OCI-LY7 (cell line): ENCODE results near the gene INPP4A. TPM values are rescaled to one million over a fixed set of nuclear protein-coding genes. Genes with fewer than 3 reads are reported as not detected.
A peak's percentile ranks its signal among the peaks of the same experiment; 100 is the strongest.

ENCODE experiments used
- BruUV-seq: library from RNA; stranded (reverse); fragments of 400-500 nt; replicated peaks from 2 replicates; lab custom pipeline; 2021; lab: Mats Ljungman, UMichigan
- CTCF ChIA-PET: fragments of 300-600 bp; sonication (Branson Sonifier 250); formaldehyde crosslinking; loops from one replicate; lab custom pipeline; 2022; ENCODE audit warnings: antibody characterized with exemption; ENCODE audit not compliant: unreplicated experiment; lab: Charles Lee
- POLR2A ChIA-PET: fragments of 300-600 bp; sonication (Branson Sonifier 250); formaldehyde crosslinking; loops from one replicate; lab custom pipeline; 2022; ENCODE audit warnings: antibody characterized with exemption; lab: Charles Lee
- DNase-seq: peaks from one replicate; pipeline ENCODE4 v3.0.0-alpha.2; 2015; ENCODE audit warnings: low spot score
- H2AFZ ChIP-seq: fragments of 200-600 bp; sonication (generic), shearing (Covaris generic); 2 replicates; pipeline ENCODE4 v1.6.1; 2014; ENCODE audit warnings: mild to moderate bottlenecking, antibody characterized with exemption, low read length, moderate library complexity
- H3K27ac ChIP-seq: fragments of 200-600 bp; sonication (generic); 2 replicates; pipeline ENCODE4 v1.5.1; 2014; ENCODE audit warnings: mixed run types, low read depth, mild to moderate bottlenecking, moderate library complexity, low read length, inconsistent platforms; ENCODE audit not compliant: poor library complexity, severe bottlenecking
- H3K36me3 ChIP-seq: fragments of 200-600 bp; sonication (generic); 2 replicates; pipeline ENCODE4 v1.6.1; 2014; ENCODE audit warnings: mild to moderate bottlenecking, antibody characterized with exemption, low read length, moderate library complexity, mixed read lengths; ENCODE audit not compliant: insufficient read depth
- H3K4me1 ChIP-seq: fragments of 200-600 bp; sonication (generic); 2 replicates; pipeline ENCODE4 v1.5.1; 2014; ENCODE audit warnings: mild to moderate bottlenecking, low read length; ENCODE audit not compliant: insufficient read depth, poor library complexity, severe bottlenecking
- H3K4me2 ChIP-seq: fragments of 200-600 bp; sonication (generic); 2 replicates; pipeline ENCODE4 v1.6.1; 2014; ENCODE audit warnings: mild to moderate bottlenecking, low read length
- H3K4me3 ChIP-seq: fragments of 200-600 bp; sonication (generic); 2 replicates; pipeline ENCODE4 v1.5.1; 2014; ENCODE audit warnings: mild to moderate bottlenecking, low read depth, low read length; ENCODE audit not compliant: poor library complexity, severe bottlenecking
- H3K79me2 ChIP-seq: fragments of 200-600 bp; sonication (generic); 2 replicates; pipeline ENCODE4 v1.6.1; 2016; ENCODE audit warnings: low read depth, mild to moderate bottlenecking, low read length, moderate library complexity, mixed read lengths; ENCODE audit not compliant: insufficient read depth
- H3K9me2 ChIP-seq: fragments of 200-600 bp; sonication (generic); 2 replicates; pipeline ENCODE4 v1.6.1; 2016; ENCODE audit warnings: mild to moderate bottlenecking, low read length, mixed read lengths; ENCODE audit not compliant: insufficient read depth
- H3K9me3 ChIP-seq: fragments of 200-600 bp; sonication (generic); 2 replicates; pipeline ENCODE4 v1.6.1; 2014; ENCODE audit warnings: mild to moderate bottlenecking, mixed run types, low read length, mixed read lengths
- H4K20me1 ChIP-seq: fragments of 200-600 bp; sonication (generic); 2 replicates; pipeline ENCODE4 v1.6.1; 2014; ENCODE audit warnings: mild to moderate bottlenecking, antibody characterized with exemption, low read length, moderate library complexity, mixed read lengths; ENCODE audit not compliant: insufficient read depth
- EZH2phosphoT487 ChIP-seq: fragments of 200-600 bp; sonication (generic); IDR thresholded peaks from 2 replicates; pipeline ENCODE4 v1.6.1; 2018; ENCODE audit warnings: low read depth, borderline replicate concordance, mild to moderate bottlenecking, mixed run types, antibody characterized with exemption, low read length, moderate library complexity, mixed read lengths
- intact Hi-C: fragments of 100-400 bp; cut with micrococcal nuclease; formaldehyde crosslinking; loops from one replicate; pipeline ENCODE4 v1.10.0; 2022; ENCODE audit not compliant: unreplicated experiment
- total RNA-seq, 2 experiments: library from RNA; depleted of rRNA in 1 of 2; stranded (reverse); fragments of >200 nt in 1 of 2; shearing (Covaris generic) in 1 of 2; gene quantifications; 2 replicates each; pipeline ENCODE4 v1.2.3, GENCODE V29; 2014 to 2022
- TF ChIP-seq, protein P1 (sequence below): fragments of 200-600 bp; sonication (generic); conservative IDR thresholded peaks from 2 replicates; pipeline ENCODE4 v1.5.1; 2014; ENCODE audit warnings: mild to moderate bottlenecking, antibody characterized with exemption, low read length, moderate library complexity, mixed read lengths

INPP4A gene
- total RNA-seq, 2 experiments from 2014 or later = 28.5 to 28.6 TPM

DNA sequence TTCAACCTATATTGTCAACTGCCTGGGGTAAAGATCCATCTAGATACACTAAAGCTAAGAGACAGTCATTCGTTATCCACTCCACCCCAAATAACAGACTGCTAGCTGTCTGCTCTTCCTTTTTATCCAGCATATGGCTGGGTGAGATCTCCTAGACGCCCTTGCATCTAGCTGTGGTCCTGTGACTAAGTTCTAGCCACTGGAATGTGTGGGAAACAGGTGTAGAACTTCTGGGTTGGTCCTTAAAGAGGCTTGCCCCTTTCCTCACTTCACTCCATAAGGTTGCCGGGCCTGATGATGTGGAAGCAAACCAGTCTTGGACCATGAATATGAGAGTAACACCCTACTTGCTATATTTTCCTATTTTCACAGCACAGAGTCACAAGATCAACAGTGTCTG is 160.4 kb downstream of the INPP4A start:
- POLR2A ChIA-PET = no interaction called here
- no peak overlapping the region for H2AFZ ChIP-seq
- TF ChIP-seq EZH2phosphoT487 = no peak
- TF ChIP-seq, protein P1, sequence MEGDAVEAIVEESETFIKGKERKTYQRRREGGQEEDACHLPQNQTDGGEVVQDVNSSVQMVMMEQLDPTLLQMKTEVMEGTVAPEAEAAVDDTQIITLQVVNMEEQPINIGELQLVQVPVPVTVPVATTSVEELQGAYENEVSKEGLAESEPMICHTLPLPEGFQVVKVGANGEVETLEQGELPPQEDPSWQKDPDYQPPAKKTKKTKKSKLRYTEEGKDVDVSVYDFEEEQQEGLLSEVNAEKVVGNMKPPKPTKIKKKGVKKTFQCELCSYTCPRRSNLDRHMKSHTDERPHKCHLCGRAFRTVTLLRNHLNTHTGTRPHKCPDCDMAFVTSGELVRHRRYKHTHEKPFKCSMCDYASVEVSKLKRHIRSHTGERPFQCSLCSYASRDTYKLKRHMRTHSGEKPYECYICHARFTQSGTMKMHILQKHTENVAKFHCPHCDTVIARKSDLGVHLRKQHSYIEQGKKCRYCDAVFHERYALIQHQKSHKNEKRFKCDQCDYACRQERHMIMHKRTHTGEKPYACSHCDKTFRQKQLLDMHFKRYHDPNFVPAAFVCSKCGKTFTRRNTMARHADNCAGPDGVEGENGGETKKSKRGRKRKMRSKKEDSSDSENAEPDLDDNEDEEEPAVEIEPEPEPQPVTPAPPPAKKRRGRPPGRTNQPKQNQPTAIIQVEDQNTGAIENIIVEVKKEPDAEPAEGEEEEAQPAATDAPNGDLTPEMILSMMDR = no peak

DNA sequence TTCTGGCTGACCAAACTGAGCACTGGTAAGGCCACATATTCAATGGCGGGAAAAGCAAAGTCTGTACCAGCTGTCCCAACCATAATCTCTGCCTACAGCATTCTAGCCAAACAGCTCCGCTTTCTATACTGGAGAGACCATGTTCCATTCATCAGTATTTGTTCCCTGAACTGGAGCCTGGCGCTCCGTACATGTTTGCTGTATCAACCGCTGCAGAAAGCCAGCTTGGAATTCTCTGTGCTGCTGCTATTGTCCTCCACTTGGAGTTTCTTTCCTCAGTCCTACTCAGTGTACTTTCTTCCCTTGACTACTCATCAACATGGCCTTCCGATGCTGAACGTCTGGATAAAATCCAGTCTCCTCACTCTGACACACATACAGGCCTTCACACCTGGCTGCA is 161.8 kb downstream of the INPP4A start:
- H3K9me3 ChIP-seq = no peaks in the 10 kb centered on the region
- H3K27ac ChIP-seq = no peak overlapping the region
- ChIA-PET CTCF (no interaction called here), POLR2A (interaction anchor here (0.5 kb wide), 1 partner anchor 446 kb away, joined by 3 read pairs; no protein-coding TSS in a partner anchor)
- no peaks in the 10 kb centered on the region for H4K20me1 ChIP-seq
- peaks cover 23% of the 10 kb centered on the region; the same call in 1 of the 2 replicates for H3K79me2 ChIP-seq
- no peaks in the 10 kb centered on the region for H3K9me2 ChIP-seq
- no peak for DNase-seq
- peaks cover 22% of the 10 kb centered on the region; the same call in 1 of the 2 replicates for H3K36me3 ChIP-seq
- H2AFZ ChIP-seq = no peak overlapping the region
- no peak overlapping the region for H3K4me3 ChIP-seq
- H3K4me1 ChIP-seq = peaks cover 31% of the 10 kb centered on the region
- no TSS peak for BruUV-seq
- peak overlapping the region; percentile 98; the same call in 1 of the 2 replicates for H3K4me2 ChIP-seq
- intact Hi-C loops = loop anchor here (10.0 kb wide), 1 partner anchor 162 kb away; the partner anchor contains the start of gene INPP4A
- TF ChIP-seq, protein P1 = no peak
- no peak for TF ChIP-seq EZH2phosphoT487

More for the DNA sequence above, 160.4 kb downstream of the INPP4A start:
- no TSS peak for BruUV-seq
- H3K4me2 ChIP-seq = no peak overlapping the region
- no peaks in the 10 kb centered on the region for H3K9me3 ChIP-seq
- peaks cover 22% of the 10 kb centered on the region; the same call in 1 of the 2 replicates for H3K36me3 ChIP-seq
- H3K79me2 ChIP-seq = peaks cover 15% of the 10 kb centered on the region; the same call in 1 of the 2 replicates
- peaks cover 21% of the 10 kb centered on the region for H3K4me1 ChIP-seq
- H3K4me3 ChIP-seq = no peak overlapping the region
- H3K27ac ChIP-seq = no peak overlapping the region
- CTCF ChIA-PET = no interaction called here
- intact Hi-C loops = loop anchor here (10.0 kb wide), 1 partner anchor 160 kb away; the partner anchor contains the start of gene INPP4A
- H3K9me2 ChIP-seq = no peaks in the 10 kb centered on the region
- no peaks in the 10 kb centered on the region for H4K20me1 ChIP-seq
- no peak for DNase-seq

DNA sequence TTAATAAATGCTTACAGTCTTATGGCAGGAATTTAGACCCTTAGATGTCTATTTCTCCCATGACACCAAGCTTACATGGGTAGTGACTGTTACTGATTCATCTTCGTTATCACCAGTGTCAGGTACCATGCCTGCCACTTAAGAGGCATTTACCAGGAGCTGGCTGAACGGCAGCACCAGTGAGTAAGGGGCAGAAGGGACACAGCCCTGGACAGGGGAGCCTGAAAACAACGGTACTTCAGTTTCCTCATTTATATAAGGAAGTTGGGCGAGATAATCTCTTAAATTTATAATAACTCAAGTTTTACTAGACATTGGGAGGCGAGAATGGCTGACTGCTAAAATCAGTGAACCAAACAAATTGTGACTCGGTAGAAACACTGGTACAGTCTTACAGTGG is 162.4 kb downstream of the INPP4A start:
- Histone ChIP-seq H3K9me3 (no peaks in the 10 kb centered on the region), H3K4me2 (peak overlapping the region; percentile 98), H3K4me1 (peaks cover 31% of the 10 kb centered on the region), H3K79me2 (peaks cover 23% of the 10 kb centered on the region; the same call in 1 of the 2 replicates), H3K27ac (no peak overlapping the region), H3K9me2 (no peaks in the 10 kb centered on the region), H3K36me3 (peaks cover 21% of the 10 kb centered on the region; the same call in 1 of the 2 replicates), H4K20me1 (no peaks in the 10 kb centered on the region), H2AFZ (peak overlapping the region; percentile 78; the same call in 1 of the 2 replicates), H3K4me3 (peak overlapping the region; percentile 88)
- BruUV-seq = no TSS peak
- intact Hi-C loops = loop anchor here (10.0 kb wide), 1 partner anchor 162 kb away; the partner anchor contains the start of gene INPP4A
- POLR2A ChIA-PET = interaction anchor here (0.5 to 0.7 kb wide), 2 partner anchors 61 to 446 kb away, joined by 3 read pairs; no protein-coding TSS in a partner anchor
- CTCF ChIA-PET = interaction anchor here (0.6 kb wide), 1 partner anchor 45 kb away, joined by 3 read pairs; no protein-coding TSS in a partner anchor
- TF ChIP-seq, protein P1 = no peak
- TF ChIP-seq EZH2phosphoT487 = no peak
- peak; percentile 7 for DNase-seq
